ENCODE measurements around the gene CKAP2L.

DNA sequence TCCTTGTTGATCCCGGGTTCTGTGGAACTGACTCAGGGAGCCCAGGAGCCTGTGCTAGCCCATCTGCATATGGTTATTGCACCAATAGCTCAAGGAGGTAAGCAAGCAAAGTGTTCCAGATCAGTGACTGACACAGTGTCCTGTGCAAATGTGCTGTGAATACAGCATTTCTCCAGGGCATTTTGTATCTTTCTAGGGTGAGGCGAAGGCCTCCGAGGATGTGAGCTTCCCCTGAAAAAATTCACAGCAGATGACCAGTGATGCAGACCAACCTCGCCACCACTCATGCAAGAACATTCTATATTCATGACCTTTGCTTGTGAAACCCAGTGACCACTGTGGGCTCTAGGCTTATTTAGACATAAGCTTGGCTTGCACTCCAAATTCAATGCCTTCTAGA lies 58.8 kb downstream of the CKAP2L start:
- TF ChIP-seq, protein P1, sequence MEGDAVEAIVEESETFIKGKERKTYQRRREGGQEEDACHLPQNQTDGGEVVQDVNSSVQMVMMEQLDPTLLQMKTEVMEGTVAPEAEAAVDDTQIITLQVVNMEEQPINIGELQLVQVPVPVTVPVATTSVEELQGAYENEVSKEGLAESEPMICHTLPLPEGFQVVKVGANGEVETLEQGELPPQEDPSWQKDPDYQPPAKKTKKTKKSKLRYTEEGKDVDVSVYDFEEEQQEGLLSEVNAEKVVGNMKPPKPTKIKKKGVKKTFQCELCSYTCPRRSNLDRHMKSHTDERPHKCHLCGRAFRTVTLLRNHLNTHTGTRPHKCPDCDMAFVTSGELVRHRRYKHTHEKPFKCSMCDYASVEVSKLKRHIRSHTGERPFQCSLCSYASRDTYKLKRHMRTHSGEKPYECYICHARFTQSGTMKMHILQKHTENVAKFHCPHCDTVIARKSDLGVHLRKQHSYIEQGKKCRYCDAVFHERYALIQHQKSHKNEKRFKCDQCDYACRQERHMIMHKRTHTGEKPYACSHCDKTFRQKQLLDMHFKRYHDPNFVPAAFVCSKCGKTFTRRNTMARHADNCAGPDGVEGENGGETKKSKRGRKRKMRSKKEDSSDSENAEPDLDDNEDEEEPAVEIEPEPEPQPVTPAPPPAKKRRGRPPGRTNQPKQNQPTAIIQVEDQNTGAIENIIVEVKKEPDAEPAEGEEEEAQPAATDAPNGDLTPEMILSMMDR (IDR thresholded peaks at IDR 0.05): no peak
- no peak for TF ChIP-seq POLR2A (IDR thresholded peaks at IDR 0.05)

All from heart left ventricle (tissue), 13 donors.